Hematopoietic multipotent progenitor cell (in vitro differentiated cells): ENCODE measurements around the gene PTPN14. TPM values are rescaled to one million over a fixed set of nuclear protein-coding genes. Genes with fewer than 3 reads are reported as not detected.

ENCODE experiments used
- DNase-seq, 3 donors: peaks; one replicate each; pipeline ENCODE4 v3.0.0-alpha.2; 2011 to 2015; ENCODE audit warnings: low read depth in 2 of 3, low spot score in 2 of 3
- total RNA-seq: library from RNA; depleted of rRNA; stranded (reverse); fragments of >200 nt; gene quantifications from one replicate; pipeline ENCODE4 v1.2.3, GENCODE V29; 2012

The PTPN14 gene
- total RNA-seq, 1 donor = 4.6 TPM

DNA sequence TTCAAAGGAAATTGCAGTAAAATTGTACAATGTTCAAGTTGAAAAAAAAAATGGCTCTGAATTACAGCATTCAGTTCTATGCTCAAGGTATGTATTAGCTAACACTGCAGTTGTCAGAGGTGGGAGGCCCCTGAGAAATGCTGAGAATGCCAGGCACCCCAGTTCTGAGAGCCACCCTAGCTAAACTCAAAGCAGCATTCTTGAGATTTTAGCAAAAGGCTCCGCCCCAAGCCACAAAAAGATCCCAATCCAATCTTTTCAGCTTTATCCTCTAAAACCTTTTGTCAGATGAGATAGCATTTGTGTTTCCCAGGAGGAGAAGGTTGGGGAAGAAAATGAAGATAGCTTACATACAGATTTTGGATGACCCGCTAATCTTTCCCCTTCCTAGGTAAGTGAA, 201.6 kb downstream of the PTPN14 start:
- DNase-seq = no peak

DNA sequence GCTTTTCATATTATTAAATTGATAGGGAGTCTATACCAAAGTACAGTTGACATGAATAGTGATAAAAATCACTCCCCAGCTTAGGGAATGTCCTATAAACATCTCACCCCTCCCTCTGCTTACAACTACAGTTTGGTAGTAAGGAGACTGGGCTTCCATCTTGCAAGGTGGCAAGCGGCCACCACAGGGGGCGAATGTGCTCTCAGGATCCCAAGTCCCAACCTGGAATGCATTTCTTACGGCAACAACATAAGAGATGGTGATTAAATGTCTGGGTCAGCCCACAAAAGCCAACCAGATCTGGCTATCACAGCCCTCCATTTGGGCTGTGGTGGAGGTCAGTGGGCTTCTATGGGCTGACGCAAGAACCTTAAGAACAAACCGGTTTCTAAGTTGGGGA, 202.4 kb downstream of the PTPN14 start:
- DNase-seq = no peak

DNA sequence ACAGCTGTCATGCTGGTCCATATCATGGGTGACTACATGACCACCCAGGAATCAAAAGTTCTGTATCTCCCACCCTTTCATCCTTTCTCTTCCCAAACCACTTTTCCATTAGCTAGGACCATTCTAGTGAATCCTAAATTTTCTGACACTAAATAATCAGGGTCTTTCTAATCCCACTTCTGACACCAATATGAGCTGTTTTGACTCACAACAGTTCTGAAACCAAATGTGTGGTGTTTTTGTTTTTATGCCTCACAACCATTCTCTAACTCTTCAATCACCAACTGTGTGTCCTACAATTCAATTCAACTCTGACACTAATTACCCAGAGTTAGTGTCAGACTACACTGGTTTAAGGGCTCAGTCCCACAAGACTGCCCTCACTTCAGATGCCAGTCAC, 206.5 kb downstream of the PTPN14 start:
- no peak for DNase-seq

DNA sequence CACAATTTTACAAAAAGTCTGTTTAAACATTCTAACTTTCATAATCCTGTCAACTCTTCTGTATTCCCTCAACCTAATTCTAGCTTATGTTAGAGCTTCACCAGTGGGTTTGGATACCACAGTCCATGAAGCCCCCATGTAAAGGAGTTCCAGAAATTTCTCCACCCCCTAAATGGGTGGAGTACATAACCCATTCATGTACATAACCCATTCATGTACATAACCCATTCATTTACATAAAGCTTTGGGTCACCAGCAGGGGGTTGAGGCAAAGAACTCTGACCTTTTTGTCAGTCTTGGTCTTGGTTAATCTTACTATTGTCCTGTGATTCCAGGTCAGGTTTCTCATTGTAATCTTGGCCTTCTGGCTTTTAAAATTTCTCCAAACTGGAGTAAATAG, 208.9 kb downstream of the PTPN14 start:
- DNase-seq = no peak

DNA sequence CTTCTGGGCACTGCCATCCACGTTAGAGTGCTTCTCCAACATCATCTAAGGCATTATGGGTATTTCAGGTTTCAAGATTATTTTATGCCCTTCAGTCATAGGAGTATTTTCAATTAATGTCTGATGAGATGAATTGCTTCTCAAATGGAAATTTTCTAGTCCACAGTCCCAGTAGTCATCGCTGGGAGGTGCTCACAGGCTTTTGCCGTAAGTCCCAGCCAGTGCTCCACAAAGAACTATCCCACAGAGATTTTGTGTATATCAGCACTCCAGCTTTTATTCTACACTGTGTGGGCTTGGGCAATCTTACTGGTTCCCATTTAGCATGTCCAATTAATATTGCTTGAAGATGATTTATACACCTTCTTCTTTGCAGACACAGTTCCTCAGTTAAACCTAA, 209.5 kb downstream of the PTPN14 start:
- no peak for DNase-seq

DNA sequence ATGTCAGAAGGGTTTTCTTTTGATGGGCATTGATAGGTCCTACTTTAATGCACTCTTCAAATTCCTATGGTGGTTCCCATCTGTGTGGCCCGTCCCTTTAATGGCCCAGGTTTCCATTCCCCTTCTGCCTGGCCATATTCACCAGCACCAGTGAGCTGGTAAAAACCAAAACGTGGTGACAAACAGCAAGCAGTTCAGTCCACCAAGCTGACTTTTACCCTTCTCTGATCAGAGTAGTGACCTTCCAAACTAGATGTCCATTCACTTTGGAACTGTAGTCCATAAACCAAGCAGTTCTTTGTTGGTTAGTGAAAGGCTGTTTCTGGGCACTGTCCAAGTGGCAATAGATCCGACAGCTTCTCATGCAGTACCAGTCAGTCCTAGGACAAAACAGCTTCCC, 209.9 kb downstream of the PTPN14 start:
- no peak for DNase-seq

DNA sequence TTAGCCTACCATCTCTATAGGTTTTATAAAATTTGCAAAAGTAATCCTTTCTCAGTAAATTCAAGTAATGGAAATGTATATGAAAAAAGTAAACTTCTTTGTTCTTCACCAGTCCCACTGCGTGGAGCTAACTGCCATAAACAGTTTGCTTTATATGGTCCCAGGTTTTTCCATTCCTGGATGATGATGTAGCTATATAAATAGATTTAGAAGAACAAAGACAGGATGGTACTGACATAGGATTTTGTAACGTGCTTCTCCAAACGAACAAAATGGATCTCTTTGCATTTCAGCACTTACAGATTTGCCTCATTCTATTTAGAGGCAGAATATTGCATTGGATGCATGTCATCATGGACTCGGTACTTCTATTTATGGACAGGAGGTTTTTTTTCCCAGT, 213.2 kb downstream of the PTPN14 start:
- DNase-seq = no peak

DNA sequence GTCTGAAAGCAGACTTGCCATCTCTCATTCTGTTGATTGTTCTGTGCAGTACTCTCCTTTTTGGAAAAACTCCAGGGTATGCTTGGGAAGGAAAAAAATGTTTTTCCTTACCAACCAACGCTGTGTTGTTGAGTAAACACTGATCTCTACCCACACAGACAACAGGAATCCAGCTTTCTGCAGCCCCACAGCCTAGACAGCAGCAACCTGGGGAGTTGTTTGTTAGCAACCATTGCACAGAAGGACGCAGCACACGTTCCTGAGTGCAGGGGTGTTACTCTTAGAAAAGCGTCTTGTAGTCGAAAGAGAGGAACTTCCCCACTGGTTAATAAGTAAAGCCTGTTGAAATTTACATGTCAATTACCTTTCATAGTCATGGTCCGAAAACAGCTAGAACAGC, 213.9 kb downstream of the PTPN14 start:
- DNase-seq = no peak

DNA sequence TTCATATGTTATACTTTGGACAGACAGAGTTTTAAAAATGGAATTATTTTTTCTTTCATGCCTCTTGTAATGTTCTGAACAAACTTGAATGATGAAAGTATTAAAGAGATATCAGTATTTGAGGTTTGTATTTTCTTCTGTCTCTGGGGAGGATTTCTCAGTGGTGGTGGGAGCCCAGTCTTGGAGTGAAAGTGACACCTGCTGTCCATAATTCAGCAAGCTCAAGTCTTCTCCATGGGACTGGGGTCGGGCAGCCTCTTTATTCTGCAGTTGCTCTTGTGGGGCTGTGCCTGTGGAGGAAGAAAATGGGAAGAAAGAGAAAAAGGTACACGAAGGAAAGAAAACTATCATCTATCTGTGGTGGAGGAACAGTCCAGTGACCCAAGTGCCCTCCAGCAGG, 214.4 kb downstream of the PTPN14 start:
- DNase-seq = no peak

DNA sequence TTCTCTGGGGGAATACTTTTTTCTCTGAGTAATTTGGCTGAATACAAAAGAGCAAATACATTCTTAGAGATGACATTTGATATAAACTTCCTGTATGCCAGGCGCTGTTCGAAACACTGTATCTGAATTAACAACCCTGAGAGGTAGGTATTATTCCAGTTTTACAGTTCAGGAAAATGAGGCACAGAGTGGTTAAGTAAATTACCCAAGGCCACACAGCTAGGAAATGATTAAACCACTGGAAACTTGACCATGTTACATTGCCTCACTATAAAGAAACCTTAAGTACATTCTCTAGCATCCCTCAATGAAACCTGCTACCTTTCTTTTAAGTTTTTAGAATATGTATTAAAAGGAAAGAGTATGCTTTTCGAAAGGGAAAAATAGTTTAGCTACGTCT, 215.8 kb downstream of the PTPN14 start:
- DNase-seq = no peak

DNA sequence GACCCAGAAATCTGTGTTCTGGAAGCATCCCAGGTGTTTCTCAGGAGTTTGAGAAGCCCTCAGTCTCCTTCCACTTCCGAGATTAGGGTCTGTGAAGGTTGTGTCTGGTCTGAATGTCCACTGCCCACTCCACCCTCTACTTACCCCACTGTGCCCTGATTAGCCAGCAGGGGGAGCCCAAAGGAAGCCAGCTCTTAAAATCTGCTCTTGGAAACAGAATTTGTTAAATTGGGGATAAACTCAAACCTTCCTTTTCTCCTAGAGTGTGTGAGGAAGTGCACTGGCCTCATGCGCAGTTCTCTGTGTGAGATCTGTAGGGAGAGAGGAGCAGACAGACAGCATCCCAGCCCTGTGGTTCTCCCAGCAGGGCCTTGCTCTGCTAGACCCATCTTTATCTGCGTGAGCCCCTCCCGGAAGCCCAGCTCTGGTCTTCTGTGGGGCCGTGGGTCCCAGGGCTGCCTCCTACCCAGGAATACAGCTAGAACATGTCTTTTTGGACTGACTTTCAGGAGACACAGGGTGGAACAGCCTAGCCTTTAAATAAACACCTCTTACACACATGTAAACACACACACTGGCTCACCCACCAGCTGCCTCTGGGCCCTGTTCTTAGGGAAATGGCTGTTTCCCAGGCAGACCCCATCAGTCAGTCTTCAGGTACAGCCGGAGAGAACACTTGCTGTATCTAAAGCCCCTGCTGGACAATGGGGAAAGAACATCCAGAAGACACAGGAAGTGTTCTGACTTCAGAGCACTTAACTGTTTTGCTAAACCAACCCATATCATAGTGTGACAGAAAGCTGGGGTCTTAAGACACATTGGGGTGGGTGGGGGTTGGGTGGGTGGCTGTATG, 218.2 kb downstream of the PTPN14 start:
- peak in 2 of 3 donors; percentile 33 to 60 for DNase-seq

DNA sequence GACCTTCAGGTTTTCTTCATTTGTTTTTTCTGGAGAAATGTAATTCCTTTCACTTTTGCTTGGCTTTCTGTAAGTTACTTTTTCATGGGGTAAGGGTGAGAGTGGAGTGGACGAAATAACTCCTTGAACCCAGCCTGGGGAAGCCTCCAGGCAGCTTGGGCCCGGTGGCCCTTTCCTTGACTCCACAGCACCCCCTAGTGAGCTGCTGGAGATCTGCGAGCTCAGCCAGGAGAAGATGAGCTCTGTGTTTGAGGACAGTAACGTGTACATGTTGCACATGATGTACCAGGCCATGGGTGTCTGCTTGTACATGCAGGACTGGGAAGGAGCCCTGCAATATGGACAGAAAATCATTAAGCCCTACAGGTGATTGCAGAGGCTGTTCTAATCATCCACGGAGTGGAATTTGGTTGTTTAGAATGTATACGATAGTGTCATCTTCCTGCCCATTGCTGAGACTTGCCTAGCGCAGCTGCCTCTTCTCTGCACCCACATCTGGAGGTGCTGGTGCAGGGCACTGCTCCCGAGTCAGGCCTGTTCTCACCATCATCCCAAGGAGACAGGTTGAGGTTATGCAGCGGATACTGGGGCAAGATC, 219.5 kb downstream of the PTPN14 start:
- DNase-seq = peak; percentile 22 to 61 (median 30)

DNA sequence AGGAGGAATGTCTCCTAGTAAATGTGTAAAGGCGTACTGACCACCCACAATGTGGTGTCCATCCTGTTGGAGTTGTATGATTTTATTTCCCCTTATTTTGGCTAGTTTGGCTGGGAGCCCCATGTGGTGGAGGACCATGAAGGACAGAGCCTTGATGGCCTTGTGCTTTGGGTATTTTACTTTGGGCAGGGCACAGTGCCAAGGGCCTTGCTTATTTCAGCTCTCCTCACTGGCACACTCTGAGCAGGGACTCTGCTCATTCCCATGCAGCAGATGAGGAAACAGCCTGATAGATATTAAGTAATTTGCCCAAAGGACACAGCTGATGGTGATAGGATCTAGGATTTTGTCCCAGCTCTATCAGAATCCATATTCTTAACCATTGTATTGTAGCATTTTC, 220.2 kb downstream of the PTPN14 start:
- no peak for DNase-seq

DNA sequence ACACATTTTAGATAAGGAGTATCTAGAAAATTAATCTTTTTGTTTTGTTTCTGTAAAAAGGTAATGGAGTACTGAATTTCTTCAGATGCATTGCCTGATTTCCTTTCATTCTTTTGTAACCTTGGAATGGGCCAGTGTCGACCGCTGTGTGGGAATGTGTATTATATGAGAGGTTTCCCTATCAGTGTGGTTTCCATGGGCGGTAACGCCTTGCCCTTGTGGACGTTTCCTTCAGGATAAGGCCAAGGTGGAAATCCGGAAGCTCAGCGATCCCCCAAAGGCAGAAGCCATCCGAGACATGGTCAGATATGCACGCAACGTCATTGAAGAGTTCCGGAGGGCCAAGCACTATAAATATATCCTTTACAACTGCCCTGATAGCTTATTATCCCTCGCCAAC, 220.7 kb downstream of the PTPN14 start:
- DNase-seq = no peak

DNA sequence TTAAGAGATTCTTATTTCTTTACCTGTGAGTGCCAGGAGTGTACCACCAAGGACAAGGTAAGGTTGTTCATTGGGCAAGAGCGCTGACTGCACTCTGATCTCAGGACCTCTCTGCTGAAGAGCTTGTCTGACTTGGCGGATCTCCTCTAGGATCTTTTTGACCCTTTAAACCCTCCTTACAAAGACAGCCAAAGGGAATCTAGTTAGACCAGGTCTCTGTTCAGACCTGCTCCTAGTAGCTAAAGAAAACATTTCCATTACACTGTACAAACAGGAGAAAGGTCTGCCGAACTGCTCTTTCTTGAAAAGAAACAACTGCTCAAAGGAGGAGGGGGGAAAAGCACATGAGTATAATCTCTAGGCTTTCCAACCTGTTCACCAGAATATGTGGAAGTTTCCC, 221.2 kb downstream of the PTPN14 start:
- no peak for DNase-seq

DNA sequence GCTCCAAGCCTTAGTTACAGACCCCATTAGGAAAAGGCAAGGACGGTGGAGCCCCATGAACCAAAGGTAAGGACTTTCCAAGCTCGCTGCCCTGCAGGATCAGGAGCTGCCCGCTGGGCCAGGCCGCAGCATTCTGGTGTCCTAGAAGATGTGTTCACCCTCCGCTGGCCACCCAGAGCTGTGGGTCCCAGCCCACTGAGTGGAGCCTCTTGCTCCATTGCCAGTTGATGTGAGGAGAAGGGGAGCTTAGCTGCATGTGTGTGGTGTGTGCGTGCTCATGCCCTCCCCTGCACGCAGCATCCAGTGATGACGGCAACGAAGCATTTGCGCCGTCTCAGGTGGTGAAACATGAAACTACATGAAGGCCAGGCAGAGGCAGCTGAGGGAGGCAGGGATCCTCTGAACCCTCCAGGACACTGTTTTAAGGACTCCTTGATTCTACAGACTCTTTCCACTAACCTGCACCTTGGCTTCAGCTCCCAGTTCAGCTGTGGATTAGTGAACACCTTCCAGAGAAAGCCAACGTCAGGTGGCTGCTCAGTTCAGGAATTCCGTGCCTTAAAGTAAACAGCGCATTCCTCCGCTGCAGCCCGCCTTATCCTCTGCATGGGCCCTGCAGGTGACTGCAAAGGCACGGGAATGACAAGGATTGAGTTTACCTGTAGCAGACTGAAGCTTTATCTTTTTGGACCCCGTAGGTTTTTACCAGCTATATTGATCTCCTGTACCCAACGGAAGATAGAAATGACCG, 221.8 kb downstream of the PTPN14 start:
- DNase-seq = no peak

DNA sequence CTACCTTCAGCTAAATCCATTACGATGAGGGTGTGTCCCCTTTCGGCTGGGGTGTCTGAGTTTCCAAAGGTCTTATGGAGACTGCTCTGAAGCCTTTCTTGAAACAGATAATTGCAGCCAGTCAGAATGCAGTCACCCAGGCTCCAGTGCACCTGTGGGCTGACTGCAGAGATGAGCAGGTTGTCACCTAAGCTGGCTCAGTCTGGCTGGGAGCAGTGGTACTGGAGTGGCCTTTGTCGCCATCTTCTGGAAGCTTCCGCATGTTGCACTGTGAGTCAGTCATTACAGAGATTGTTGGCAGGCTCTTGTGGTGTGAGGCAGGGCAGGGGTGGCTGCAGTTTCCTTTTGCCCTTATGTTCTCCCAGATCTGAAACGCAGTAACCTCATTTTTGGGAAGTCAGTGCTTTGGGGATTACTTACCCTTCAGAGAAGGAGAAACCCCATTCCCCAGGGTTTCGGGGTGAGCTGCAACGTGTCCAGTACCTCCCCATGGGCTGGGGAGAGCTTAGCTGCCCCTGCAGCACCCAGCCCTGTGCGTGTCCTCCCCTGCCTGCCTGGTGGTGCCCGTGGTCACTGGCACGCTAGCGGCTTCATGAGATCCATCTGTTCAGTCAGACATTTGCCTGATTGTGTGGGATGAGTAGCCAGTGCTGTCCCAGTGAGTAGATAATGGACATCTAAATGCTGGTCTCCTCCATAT, 222.5 kb downstream of the PTPN14 start:
- peak; percentile 54 to 81 (median 66) for DNase-seq

DNA sequence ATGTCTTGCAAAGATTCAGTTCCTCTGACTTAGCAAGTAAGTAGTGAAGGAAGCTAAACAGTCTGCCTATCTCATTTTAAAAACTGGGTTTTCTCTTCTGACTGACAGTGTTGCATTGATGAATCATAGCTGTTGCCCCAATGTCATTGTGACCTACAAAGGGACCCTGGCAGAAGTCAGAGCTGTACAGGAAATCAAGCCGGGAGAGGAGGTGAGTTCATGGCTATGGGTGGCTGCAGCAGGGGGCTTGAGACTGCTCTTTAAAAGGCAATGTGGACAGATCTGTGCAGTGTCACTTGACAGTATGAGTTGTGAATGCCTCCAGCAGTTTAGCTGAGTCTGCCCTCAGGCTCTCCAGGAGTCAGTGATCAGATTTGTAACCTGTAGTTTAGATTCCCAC, 223.9 kb downstream of the PTPN14 start:
- peak in 1 of 3 donors; percentile 20 for DNase-seq

DNA sequence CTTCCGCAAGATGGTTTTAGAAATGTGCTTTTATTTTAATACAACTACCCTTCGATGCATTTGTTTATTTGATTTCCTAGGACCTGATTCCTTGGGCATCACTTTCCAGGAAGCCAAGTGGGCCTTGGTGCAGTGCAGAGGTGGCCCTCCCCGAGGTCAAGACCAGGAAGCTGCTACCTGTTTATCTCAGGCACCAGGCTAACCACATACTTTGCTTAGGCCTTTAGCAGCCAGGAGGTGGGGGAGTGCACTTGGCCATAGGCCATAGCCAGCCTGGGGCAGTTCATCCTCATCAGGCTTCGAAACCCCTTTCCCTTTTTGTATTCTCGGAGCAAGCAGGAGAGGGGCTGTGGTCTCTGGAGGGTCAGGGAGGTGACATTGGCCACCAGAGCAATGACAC, 225.0 kb downstream of the PTPN14 start:
- peak in 1 of 3 donors; percentile 44 for DNase-seq

DNA sequence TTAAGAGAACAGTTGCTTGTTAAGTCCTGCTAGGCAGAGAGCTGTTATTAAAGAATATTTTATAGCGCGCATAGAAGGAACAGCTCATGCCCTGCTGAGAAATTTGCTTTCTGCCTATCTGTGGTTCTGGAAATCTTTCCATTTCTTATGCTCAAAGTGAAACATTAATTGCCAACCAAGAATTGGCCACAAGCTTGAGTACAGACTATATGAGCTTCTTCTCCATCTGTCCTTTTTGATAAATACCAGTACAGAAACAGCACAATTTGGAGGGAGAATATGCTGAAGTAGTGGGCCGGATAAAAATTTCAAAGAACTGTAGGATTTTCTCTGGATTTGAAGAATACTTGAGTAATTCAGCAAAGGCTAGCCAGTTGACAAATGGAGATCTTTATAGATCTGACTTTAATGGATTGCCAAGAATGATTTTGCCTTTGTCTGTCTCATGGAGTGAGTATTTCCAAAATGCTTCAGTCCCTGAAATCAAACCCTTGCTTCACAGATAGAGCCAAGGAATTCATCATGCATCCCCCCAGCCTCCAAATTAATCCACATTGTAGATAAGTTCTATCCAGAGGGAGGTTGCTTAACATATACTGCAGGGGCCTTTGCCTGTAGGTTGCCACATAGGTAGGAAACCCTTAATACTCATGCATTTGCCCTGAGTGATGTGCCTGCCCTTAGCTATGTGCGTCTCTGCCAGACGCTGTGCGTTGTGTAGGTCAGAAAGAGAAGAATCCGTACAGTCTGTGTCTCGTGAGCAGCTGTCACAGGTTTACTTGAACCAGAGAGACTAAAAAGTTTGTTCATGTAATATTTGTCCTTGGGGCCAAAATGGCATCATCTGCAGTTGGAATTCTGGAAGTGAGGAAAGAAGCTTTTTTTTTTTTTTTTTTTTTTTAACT, 226.3 kb downstream of the PTPN14 start:
- no peak for DNase-seq
